Motor neuron (in vitro differentiated cells): ENCODE results near the gene IL3RA. TPM values are rescaled to one million over a fixed set of nuclear protein-coding genes. Genes with fewer than 3 reads are reported as not detected.
"Not testable (repeated sequence)": the region's sequence is repeated elsewhere in the genome, so short reads cannot be mapped to it uniquely, and the experiment has no call there.

Source experiments
- ATAC-seq, 8 experiments: fragments of 200-7000 bp; cut with Tn5 transposase; replicated peaks in 6 of 8; 2 replicates each; pipeline ENCODE4 v1.8.0; 2021; ENCODE audit warnings: mild to moderate bottlenecking in 8 of 8, moderate library complexity in 8 of 8
- H3K27ac ChIP-seq, 2 donors: fragments of 250-450 bp; sonication (Bioruptor Pico); 2 replicates each; pipeline ENCODE4 v1.9.0; 2021; ENCODE audit warnings: antibody characterized with exemption in 2 of 2, mild to moderate bottlenecking in 2 of 2, moderate library complexity in 1 of 2
- H3K4me1 ChIP-seq, 2 donors: fragments of 250-450 bp; sonication (Bioruptor Pico); replicated peaks in 1 of 2; 2 replicates each; pipeline ENCODE4 v1.6.1; 2021; ENCODE audit warnings: antibody characterized with exemption in 2 of 2, mild to moderate bottlenecking in 2 of 2, moderate library complexity in 1 of 2
- H3K4me3 ChIP-seq, 5 donors: fragments of 250-450 bp; sonication (Bioruptor Pico); 2 replicates each; pipeline ENCODE4 v1.9.0; 2021; ENCODE audit warnings: antibody characterized with exemption in 5 of 5, mild to moderate bottlenecking in 5 of 5, moderate library complexity in 4 of 5
- WGBS, 10 experiments: fragments of 450-650 bp; shearing (Covaris generic); methylation state at CpG; one replicate each; pipeline ENCODE4 v1.0.0; 2022; 5-methylcytosine and 5-hydroxymethylcytosine counted together
- in situ Hi-C, 9 experiments: fragments of 400-800 bp; cut with MboI; loops; one replicate each; pipeline ENCODE4 v1.15.0; 2021; ENCODE audit warnings: low sequenced_read_pairs in 9 of 9, low pct_unique_long_range_greater_than_20kb in 2 of 9; ENCODE audit not compliant: unreplicated experiment in 9 of 9
- total RNA-seq, 8 experiments: library from RNA; unstranded; fragments of 300-600 nt; gene quantifications; 2 replicates each; pipeline versions ENCODE4 v1.2.3 to v1.2.4, GENCODE V29; 2022

The IL3RA gene
- total RNA-seq, result 1 to 10 TPM in 1 of 8 experiments, under 1 TPM in 6, not detected in 1; 0.27 to 1.3 (median 0.55) TPM

GRCh38 chrX:1336331-1336943 is at the start of gene IL3RA:
Gene IL3RA (plus strand): TSS chrX:1336785. CDS start chrX:1341766, 4,981 bp downstream.
- H3K4me1 ChIP-seq, result no peaks in the 10 kb centered on the region
- peak in 4 of 8 experiments; percentile 7 to 93 (median 69) for ATAC-seq
- H3K27ac ChIP-seq, result no peak within 1 kb of the TSS
- 0 to 100% (median 57%) methylated on average over 1 to 10 of the region's 14 CpGs; no CpG with 5 or more reads in 3 of the 10 experiments for WGBS, 10 experiments
- no peak within 1 kb of the TSS for H3K4me3 ChIP-seq
- in situ Hi-C loops, result no loop called here

GRCh38 chrX:1289535-1289934 is 47.0 kb upstream of the IL3RA start:
- no peaks in the 10 kb centered on the region for H3K4me1 ChIP-seq
- WGBS, 10 experiments, result 18 to 100% (median 79%) methylated on average over 1 of the region's 1 CpG
- in situ Hi-C loops, result no loop called here
- no peak for ATAC-seq
- no peak overlapping the region for H3K4me3 ChIP-seq
- H3K27ac ChIP-seq, result no peak overlapping the region

GRCh38 chrX:1291110-1291740 is 45.4 kb upstream of the IL3RA start:
- no peak overlapping the region for H3K27ac ChIP-seq
- whole genome bisulfite sequencing, 10 experiments, result 56 to 80% (median 69%) methylated on average over 1 to 9 of the region's 9 CpGs; no CpG with 5 or more reads in 4 of the 10 experiments
- H3K4me3 ChIP-seq, result no peak overlapping the region
- H3K4me1 ChIP-seq, result no peaks in the 10 kb centered on the region
- in situ Hi-C loops, result no loop called here
- no peak for ATAC-seq

GRCh38 chrX:1292575-1293290 is 43.9 kb upstream of the IL3RA start:
- H3K4me1 ChIP-seq, result no peaks in the 10 kb centered on the region
- no peak overlapping the region for H3K4me3 ChIP-seq
- WGBS, 10 experiments, result 25 to 100% (median 55%) methylated on average over 2 to 10 of the region's 22 CpGs; no CpG with 5 or more reads in 3 of the 10 experiments
- ATAC-seq, result peak in 3 of 8 experiments; percentile 30 to 73 (median 38)
- in situ Hi-C loops, result no loop called here
- H3K27ac ChIP-seq, result peak overlapping the region in 1 of 2 donors; percentile 35

- 30 to 100% (median 77%) methylated on average over 1 to 8 of the region's 29 CpGs; no CpG with 5 or more reads in 3 of the 10 experiments for WGBS, 10 experiments
- no peak for ATAC-seq
- Histone ChIP-seq H3K4me1 (no peaks in the 10 kb centered on the region), H3K27ac (no peak overlapping the region), H3K4me3 (no peak overlapping the region)
- in situ Hi-C loops, result no loop called here
Measured at GRCh38 chrX:1294301-1295067, 42.1 kb upstream of the IL3RA start.

- 67 to 100% (median 85%) methylated on average over 1 to 4 of the region's 10 CpGs; no CpG with 5 or more reads in 7 of the 10 experiments for WGBS, 10 experiments
- no peak for ATAC-seq
Measured at GRCh38 chrX:1295550-1295949, 41.0 kb upstream of the IL3RA start.

GRCh38 chrX:1297591-1297990 is 39.0 kb upstream of the IL3RA start:
- WGBS, 10 experiments, result no CpG with 5 or more reads among the region's 8 CpGs
- in situ Hi-C loops, ATAC-seq, H3K27ac ChIP-seq, H3K4me3 ChIP-seq, H3K4me1 ChIP-seq: not testable (repeated sequence)

More at GRCh38 chrX:1295550-1295949, 41.0 kb upstream of the IL3RA start:
- no peak overlapping the region for H3K27ac ChIP-seq
- H3K4me1 ChIP-seq, result no peaks in the 10 kb centered on the region
- in situ Hi-C loops, result no loop called here
- no peak overlapping the region for H3K4me3 ChIP-seq

GRCh38 chrX:1300449-1300848 is 36.1 kb upstream of the IL3RA start:
- no peak for ATAC-seq
- Histone ChIP-seq H3K4me3 (no peak overlapping the region), H3K27ac (no peak overlapping the region), H3K4me1 (no peaks in the 10 kb centered on the region)
- in situ Hi-C loops, result no loop called here
- WGBS, 10 experiments, result 0 to 90% (median 44%) methylated on average over 1 to 8 of the region's 15 CpGs; no CpG with 5 or more reads in 1 of the 10 experiments

GRCh38 chrX:1305411-1305810 is 31.2 kb upstream of the IL3RA start:
- no peak overlapping the region for H3K4me3 ChIP-seq
- ATAC-seq, result no peak
- H3K4me1 ChIP-seq, result no peaks in the 10 kb centered on the region
- H3K27ac ChIP-seq, result no peak overlapping the region
- WGBS, 10 experiments, result 57 to 93% (median 71%) methylated on average over 2 to 3 of the region's 14 CpGs; no CpG with 5 or more reads in 6 of the 10 experiments
- in situ Hi-C loops, result no loop called here

- Histone ChIP-seq H3K4me1 (no peaks in the 10 kb centered on the region), H3K4me3 (no peak overlapping the region), H3K27ac (no peak overlapping the region)
- ATAC-seq, result no peak
- in situ Hi-C loops, result no loop called here
- 15 to 100% (median 73%) methylated on average over 1 to 8 of the region's 15 CpGs; no CpG with 5 or more reads in 1 of the 10 experiments for WGBS, 10 experiments
Measured at GRCh38 chrX:1306909-1307625, 29.5 kb upstream of the IL3RA start.

- ATAC-seq, result no peak
- Histone ChIP-seq H3K4me3 (no peak overlapping the region), H3K4me1 (no peaks in the 10 kb centered on the region), H3K27ac (no peak overlapping the region)
- WGBS, 10 experiments, result 60 to 100% (median 90%) methylated on average over 2 to 8 of the region's 10 CpGs; no CpG with 5 or more reads in 1 of the 10 experiments
- in situ Hi-C loops, result no loop called here
Measured at GRCh38 chrX:1307626-1308340, 28.8 kb upstream of the IL3RA start.

- Histone ChIP-seq H3K27ac (no peak overlapping the region), H3K4me1 (no peaks in the 10 kb centered on the region), H3K4me3 (no peak overlapping the region)
- 0 to 100% (median 85%) methylated on average over 1 to 2 of the region's 8 CpGs; no CpG with 5 or more reads in 7 of the 10 experiments for WGBS, 10 experiments
- ATAC-seq, result no peak
- in situ Hi-C loops, result no loop called here
Measured at GRCh38 chrX:1308476-1308875, 28.1 kb upstream of the IL3RA start.
